ENCODE data around the gene CLPSL2.

The CLPSL2 gene

GRCh38 chr6:35794536-35795452 lies 18.4 kb downstream of the CLPSL2 start:
- H3K36me3 ChIP-seq (ENCODE audit: low read depth), result no peaks in the 10 kb centered on the region
- no peak overlapping the region for H3K4me3 ChIP-seq (ENCODE audit: severe bottlenecking)
- no peak for TF ChIP-seq CTCF (IDR thresholded peaks at IDR 0.05; ENCODE audit: poor library complexity, severe bottlenecking)
- H3K27ac ChIP-seq (ENCODE audit: poor library complexity, severe bottlenecking), result no peak overlapping the region
- ATAC-seq (ENCODE audit: low read depth), result no peak; the same call in 2 of the 3 replicates
- H3K27me3 ChIP-seq (ENCODE audit: insufficient read depth, poor library complexity, severe bottlenecking), result no peaks in the 10 kb centered on the region
- no peaks in the 10 kb centered on the region for H3K4me1 ChIP-seq (ENCODE audit: insufficient read depth, poor library complexity, severe bottlenecking)
- H3K9me3 ChIP-seq (ENCODE audit: severe bottlenecking), result no peaks in the 10 kb centered on the region
- DNase-seq (ENCODE audit: low spot score), result no peak

- ATAC-seq (ENCODE audit: low read depth), result no peak
- Histone ChIP-seq H3K4me1 (ENCODE audit: insufficient read depth, poor library complexity, severe bottlenecking) (no peaks in the 10 kb centered on the region), H3K27ac (ENCODE audit: poor library complexity, severe bottlenecking) (no peak overlapping the region), H3K27me3 (ENCODE audit: insufficient read depth, poor library complexity, severe bottlenecking) (no peaks in the 10 kb centered on the region), H3K9me3 (ENCODE audit: severe bottlenecking) (no peaks in the 10 kb centered on the region), H3K4me3 (ENCODE audit: severe bottlenecking) (no peak overlapping the region), H3K36me3 (ENCODE audit: low read depth) (no peaks in the 10 kb centered on the region)
- TF ChIP-seq CTCF (IDR thresholded peaks at IDR 0.05; ENCODE audit: poor library complexity, severe bottlenecking), result no peak
- no peak for DNase-seq (ENCODE audit: low spot score)
Observed at GRCh38 chr6:35795453-35796071, 19.2 kb downstream of the CLPSL2 start.

GRCh38 chr6:35796236-35796635 lies 19.8 kb downstream of the CLPSL2 start:
- no peaks in the 10 kb centered on the region for H3K9me3 ChIP-seq (ENCODE audit: severe bottlenecking)
- ATAC-seq (ENCODE audit: low read depth) (no peak), DNase-seq (ENCODE audit: low spot score) (no peak)
- no peak overlapping the region for H3K4me3 ChIP-seq (ENCODE audit: severe bottlenecking)
- no peaks in the 10 kb centered on the region for H3K36me3 ChIP-seq (ENCODE audit: low read depth)
- H3K4me1 ChIP-seq (ENCODE audit: insufficient read depth, poor library complexity, severe bottlenecking), result no peaks in the 10 kb centered on the region
- no peak overlapping the region for H3K27ac ChIP-seq (ENCODE audit: poor library complexity, severe bottlenecking)
- no peaks in the 10 kb centered on the region for H3K27me3 ChIP-seq (ENCODE audit: insufficient read depth, poor library complexity, severe bottlenecking)
- TF ChIP-seq CTCF (IDR thresholded peaks at IDR 0.05; ENCODE audit: poor library complexity, severe bottlenecking), result no peak

GRCh38 chr6:35797837-35798526 lies 21.6 kb downstream of the CLPSL2 start:
- H3K27ac ChIP-seq (ENCODE audit: poor library complexity, severe bottlenecking), result no peak overlapping the region
- H3K9me3 ChIP-seq (ENCODE audit: severe bottlenecking), result no peaks in the 10 kb centered on the region
- TF ChIP-seq CTCF (IDR thresholded peaks at IDR 0.05; ENCODE audit: poor library complexity, severe bottlenecking), result no peak
- no peaks in the 10 kb centered on the region for H3K36me3 ChIP-seq (ENCODE audit: low read depth)
- DNase-seq (ENCODE audit: low spot score) (no peak), ATAC-seq (ENCODE audit: low read depth) (no peak)
- no peak overlapping the region for H3K4me3 ChIP-seq (ENCODE audit: severe bottlenecking)
- H3K27me3 ChIP-seq (ENCODE audit: insufficient read depth, poor library complexity, severe bottlenecking), result no peaks in the 10 kb centered on the region
- no peaks in the 10 kb centered on the region for H3K4me1 ChIP-seq (ENCODE audit: insufficient read depth, poor library complexity, severe bottlenecking)
